GM21717 (cell line): ENCODE data around the gene AUNIP.

Experiments
- ATAC-seq: cut with Tn5 transposase; IDR thresholded peaks from one replicate; pipeline ENCODE4 v1.9.1; 2021; ENCODE audit warnings: mild to moderate bottlenecking, moderate library complexity; ENCODE audit not compliant: unreplicated experiment

Gene AUNIP

DNA sequence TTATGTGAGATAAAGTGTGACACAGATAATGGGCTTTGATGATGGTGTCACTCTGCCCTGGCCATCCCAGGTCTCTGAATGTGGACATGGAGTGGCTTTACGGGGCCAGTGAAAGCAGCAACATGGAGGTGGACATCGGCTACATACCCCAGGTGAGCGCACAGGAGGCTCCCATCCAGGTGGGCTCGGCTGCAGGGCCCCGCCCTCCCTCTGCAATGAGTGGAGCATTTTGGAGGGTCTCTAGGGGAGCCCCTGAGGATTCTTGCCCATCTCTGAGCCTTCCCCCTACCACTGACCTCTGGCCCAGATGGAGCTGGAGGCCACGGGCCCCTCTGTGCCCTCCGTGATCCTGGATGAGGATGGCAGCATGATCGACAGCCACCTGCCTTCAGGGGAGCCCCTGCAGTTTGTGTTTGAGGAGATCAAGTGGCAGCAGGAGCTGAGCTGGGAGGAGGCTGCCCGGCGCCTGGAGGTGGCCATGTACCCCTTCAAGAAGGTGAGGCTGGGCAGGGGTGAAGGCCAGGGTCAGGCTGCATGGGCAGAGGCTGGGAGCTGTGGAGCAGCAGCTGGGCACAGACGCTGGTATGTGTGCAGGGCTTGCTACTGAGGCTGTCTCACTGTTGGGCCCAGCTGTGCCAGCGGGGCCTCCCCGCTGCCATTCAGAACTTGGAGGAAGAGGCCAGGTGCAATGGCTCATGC is 47.7 kb downstream of the AUNIP start:
- ATAC-seq = no peak

DNA sequence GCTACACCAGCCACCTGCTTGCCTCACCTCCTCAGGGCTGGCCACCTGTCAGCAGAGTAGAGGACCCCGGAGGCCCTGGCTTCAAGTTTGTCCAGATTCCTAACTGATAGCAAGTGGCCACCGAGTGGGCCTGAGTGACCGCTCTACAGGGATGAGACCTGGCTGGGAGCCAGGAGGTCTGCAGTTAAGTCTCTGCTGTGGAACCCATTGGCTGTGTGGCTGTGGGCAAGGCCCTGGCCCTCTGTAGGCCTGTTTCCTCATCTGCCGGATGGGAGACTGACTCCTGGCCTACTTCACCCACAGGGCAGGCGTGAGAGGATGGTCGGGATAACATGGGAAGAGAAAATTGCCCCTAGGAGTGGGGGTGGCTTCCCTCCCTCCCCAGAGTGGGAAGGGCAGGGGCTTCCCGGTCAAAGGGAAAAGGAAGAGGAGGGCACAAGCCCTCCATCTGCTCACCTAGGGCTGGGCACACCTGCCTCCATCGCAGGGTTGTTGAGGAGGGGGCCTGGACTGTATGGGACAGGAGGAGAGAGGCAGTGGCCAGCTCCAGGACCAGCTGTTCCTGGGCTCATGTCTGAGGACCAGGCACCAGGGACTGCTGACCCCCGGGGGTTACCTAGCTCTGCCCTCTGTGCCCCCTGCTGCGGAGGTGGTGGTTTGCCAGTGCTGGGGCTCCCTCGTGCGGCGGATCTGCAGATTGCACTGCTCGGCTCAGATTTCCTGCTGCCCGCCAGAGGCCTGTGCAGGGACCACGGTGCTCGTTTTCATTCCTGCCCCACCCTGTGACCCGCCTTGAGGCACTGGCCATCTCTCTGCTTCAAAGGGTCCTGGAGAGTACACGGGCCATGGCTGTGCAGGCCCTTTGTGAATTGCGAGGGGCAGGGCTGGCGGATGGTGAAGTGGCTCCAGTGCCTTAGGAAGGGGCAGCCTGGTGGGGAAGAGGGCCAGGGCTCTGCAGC is 48.6 kb downstream of the AUNIP start:
- ATAC-seq = no peak

DNA sequence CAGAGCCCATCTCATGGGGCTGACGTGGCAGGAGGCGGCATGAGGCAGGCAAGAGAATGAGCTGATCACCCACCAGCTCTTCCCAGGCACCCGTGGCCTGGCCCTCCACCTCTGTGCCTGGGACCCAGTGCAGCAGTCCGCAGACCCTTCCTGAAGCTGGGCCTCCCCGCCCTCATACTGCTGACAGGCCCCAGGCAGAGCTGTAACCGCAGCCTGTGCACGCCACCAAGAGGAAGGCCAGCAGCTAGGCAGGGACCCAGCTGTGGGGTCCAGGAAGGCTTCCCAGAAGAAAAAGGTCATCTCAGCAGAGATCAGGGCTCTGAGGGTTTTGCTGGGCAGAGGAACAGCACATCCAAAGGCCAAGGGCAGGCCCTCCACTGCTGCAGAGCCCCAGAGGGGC is 49.3 kb downstream of the AUNIP start:
- no peak for ATAC-seq

DNA sequence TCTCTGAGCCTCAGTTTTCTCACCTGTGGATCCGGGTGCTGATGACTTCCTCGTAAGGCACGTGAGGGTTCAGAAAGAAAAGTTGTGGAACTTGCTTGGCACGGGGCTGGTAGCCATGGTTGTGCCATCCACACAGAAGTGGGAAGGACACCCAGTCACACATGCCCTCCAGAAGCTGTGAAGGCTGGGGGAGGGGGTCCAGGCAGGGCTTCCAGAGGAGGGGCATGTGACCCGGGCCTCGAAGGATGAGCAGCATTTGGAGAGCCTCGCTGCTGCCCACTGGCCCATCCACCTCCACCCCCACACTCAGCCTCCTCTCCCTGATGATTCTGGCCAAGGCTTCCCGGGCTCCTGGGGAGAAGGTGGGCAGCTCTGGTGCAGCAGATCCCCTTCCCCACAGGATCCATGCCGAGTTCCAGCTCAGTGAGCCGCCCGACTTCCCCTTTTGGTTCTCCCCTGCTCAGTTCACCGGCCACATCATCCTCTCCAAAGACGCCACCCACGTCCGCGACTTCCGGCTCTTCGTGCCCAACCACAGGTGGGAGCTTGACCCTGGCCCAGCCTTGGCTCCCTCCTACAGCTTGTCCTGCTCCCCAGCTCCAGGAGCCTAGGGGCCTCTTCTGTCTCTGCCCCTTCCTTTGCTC is 49.9 kb downstream of the AUNIP start:
- no peak for ATAC-seq

DNA sequence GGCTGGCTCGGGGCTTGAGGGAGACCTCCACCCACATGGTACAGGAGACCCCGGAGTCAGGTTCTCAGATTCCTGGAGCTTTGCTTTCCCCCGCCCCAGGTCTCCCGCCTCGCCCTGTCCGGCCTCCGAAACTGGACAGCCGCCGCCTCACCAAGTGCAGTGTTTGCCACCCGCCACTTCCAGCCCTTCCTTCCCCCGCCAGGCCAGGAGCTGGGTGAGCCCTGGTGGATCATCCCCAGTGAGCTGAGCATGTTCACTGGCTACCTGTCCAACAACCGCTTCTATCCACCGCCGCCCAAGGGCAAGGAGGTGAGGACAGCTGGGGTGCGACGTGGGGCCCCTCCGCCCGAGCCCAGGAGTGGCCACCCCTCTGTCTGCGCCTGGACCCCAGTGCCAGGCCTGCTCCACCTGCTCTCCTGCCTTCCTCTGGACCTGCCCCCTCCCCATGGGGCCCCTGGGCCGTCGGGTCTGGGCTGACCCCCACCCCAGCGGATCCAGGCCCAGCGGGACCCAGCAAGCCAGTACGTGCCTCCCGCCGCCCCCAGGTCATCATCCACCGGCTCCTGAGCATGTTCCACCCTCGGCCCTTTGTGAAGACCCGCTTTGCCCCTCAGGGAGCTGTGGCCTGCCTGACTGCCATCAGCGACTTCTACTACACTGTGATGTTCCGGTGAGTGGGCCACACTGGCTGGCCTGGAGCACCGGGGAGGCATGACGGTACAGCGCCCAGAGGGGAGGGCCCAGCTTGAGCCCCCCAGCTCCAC is 50.6 kb downstream of the AUNIP start:
- no peak for ATAC-seq

DNA sequence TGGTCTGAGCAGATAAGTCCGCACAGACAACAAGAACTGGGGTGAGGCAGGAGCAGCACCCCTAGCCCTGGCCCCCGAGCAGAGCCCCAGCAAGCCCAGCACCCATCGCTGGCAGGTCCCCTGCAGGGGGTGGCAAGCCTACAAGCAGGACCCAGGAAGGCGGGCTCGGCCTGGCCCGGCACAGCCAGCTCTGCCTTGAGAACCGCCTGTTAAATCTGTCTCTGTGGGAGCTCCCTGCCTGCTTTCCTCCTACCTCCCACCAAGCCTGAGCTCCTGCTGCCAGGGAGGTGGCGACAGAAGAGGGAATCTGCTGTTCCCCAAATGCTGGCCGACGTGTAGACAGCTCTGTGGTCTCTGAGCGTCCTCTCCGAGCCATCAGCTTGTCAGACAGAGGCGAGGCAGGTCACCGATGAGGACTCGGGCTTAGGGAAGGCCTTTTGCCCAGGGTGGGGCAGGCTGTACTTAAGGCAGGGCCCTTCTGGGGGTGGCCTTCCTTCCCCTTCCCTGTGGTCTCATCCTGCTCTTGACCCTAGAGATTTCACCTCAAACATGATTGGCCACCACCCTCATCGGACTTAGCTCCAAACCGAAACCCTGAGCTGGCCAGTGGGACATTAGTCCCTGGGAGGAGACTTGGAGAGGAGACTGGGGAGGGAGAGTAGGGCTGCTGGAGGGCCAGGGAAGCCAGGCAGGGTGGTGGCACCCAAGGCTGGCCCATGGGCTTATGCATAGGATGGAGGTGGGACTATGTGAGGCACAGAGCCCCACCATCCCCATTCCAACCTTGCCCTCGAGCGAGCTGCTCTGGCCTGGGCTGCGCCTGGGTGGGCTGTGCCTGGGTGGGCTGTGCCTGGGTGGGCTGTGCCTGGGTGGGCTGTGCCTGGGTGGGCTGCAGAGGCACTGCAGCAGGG is 51.5 kb downstream of the AUNIP start:
- ATAC-seq = no peak

DNA sequence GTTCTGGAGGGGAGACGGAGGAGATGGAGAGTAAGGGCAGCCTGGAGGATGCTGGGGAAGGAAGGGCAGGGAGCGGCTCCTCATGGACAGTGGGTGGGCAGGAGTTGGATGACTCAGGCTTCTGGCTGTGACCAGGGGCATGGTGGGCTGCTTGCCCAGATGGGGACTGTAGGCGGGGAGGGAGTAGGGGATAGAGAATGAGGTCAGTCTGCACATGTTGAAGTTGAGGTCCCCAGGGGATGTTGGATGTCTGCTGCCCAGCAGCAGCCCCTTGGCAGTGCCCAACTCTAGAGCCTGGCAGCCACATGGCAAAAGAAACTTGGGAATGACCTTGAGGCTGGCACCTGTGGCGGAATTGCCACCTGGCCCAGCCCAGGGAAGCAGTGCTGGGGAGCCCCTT is 52.8 kb downstream of the AUNIP start:
- ATAC-seq = no peak

DNA sequence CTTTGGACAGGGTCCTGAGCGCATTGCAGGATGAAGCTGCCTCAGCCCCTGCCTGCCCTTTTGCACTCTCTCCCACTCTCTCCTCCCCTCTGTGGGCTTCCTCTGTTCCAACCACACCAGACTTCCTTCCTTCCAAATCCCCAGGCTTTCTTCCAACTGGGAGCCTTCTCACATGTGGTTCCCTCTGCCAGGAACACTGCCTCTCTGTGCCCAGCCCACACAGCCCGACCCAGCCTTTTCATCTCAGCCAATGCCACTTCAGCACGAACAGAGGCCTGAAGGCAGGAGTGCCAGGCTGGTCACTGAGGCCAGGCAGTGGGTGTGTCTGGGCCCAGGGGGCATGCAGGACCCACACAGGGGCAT is 53.4 kb downstream of the AUNIP start:
- no peak for ATAC-seq

DNA sequence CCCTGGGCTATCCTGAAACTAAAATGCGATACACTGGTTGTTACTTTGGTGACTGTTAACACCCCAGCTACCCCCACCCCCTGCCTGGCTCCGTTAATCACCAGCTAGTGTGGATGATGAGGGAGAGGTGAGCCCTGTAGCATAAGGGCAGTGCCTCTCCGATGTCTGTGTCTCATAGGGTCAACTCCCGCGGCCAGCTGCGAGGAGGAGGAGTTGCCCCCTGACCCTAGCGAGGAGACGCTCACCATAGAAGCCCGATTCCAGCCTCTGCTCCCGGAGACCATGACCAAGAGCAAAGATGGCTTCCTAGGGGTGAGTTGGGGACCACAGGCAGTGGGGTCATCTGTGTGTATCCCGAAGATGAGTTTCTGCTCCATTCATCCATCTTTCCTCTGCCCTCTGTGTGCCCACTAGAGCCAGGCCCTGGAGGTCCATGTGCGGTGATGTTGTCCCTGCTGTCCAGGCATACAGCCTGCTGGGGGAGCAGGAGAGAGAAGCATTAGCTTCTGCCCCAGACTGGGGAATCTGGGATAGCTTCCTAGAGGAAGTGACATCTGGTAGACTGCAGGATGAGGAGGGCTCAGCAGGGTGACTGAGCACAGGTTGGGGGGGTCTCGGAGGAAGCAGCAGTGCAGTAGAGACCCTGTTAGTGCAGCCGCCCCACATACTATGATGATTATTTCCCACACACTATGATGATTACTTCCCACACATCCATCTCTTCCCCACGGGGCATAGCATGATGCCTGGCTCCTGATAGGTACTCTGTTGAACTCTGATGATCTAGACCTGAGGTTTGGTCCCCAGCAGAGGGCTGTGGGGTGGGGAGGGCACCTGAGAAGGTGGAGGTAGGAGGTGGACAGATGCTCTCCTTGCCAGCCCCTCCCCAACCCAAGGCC is 54.0 kb downstream of the AUNIP start:
- no peak for ATAC-seq

DNA sequence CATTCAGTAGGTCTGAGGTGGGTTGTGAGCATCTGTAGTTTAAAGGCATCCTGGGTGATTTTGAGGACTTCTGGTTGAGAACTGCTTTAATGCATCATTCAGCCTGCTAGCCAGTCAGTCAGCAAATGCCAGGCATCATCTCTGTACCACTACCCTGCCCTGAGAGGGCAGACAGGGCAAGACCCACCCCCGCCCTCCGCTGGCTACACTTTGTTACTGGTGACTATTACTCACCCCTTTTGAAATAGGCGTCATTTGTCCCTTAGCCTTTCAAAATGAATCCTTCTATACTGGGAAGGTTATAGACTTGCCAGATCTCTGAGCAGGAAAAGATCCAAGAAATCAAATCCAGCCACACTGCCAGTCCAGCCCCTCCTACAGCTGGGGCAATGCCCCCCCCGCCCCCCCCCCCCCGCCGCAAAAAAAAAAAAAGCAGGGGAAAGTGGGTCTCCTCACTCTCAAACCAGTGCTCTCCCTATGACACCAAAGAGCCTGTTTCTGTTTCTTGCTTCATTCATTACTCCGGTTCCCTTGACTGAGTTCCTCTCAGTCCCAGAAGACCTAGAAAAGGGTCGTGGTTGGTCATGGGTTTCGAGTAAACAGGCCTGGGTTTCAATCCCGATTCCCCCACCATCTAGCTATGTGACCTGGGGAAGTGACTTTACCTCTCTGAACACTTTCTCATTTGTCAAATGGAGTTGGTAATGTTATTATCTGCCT is 54.9 kb downstream of the AUNIP start:
- no peak for ATAC-seq

DNA sequence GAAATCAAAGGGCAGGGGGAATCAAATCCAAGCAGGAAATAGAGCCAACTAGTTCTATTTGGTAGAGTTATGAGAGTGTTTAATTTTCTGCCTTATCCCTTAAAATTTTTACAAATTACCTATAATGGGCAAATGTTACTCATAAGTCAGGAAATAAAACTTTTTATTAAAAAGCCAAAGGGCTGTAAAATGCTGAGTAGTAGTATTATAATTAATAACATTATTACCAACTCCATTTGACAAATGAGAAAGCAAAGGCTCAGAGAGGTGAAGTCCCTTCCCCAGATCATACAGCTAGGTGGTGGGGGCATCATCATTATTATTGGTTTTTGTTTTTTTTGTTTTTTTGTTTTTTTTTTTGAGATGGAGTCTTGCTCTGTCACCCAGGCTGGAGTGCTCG is 55.9 kb downstream of the AUNIP start:
- no peak for ATAC-seq

DNA sequence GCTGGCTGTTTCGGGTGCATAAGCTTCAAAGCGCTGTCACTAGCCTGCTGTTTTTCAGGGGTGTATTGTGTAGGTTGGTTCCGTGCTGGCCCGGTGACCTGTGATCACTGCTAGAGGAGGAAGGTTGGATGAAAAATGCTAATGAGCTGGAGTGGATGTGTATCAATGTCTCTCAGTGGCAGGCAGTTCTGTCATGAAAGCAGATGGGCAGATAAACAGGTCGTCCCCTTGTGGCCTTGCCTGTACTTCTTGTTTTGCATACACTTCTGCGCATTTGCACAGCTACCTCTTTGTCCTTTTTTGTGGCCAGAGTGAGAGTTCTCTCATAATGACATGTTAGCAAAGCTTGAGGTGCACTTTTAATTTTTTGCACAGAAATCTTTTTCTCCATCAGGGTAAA is 56.3 kb downstream of the AUNIP start:
- no peak for ATAC-seq

DNA sequence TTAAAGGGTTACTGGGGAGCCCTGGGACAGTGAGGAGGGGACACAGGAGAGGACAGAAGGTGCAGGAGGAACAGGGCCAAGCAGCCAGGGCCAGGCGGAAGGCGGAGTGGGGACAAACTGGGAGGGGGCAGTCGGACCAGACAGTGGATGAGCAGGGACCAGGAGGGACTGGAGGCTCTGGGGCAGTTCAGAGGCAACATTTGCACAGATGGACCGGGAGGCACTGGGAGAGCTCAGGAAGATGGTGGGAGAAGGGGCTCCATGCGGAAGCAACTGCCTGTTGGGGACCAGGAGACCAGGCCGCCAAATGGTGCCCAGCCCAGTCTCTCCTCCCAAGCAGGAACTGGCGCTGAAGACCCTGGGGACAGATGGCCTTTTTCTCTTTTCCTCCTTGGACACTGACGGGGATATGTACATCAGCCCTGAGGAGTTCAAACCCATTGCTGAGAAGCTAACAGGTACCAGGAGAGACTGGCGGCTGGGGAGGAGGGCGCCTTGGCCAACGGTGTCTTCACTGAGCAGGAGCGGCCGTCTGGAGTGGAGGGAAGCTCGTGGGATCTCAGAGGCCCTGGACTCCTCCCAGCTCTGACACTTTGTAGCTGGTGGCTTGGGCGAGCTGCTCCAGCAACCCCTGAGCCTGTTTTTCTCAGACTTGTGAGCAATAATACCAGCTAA is 58.4 kb downstream of the AUNIP start:
- ATAC-seq = no peak

DNA sequence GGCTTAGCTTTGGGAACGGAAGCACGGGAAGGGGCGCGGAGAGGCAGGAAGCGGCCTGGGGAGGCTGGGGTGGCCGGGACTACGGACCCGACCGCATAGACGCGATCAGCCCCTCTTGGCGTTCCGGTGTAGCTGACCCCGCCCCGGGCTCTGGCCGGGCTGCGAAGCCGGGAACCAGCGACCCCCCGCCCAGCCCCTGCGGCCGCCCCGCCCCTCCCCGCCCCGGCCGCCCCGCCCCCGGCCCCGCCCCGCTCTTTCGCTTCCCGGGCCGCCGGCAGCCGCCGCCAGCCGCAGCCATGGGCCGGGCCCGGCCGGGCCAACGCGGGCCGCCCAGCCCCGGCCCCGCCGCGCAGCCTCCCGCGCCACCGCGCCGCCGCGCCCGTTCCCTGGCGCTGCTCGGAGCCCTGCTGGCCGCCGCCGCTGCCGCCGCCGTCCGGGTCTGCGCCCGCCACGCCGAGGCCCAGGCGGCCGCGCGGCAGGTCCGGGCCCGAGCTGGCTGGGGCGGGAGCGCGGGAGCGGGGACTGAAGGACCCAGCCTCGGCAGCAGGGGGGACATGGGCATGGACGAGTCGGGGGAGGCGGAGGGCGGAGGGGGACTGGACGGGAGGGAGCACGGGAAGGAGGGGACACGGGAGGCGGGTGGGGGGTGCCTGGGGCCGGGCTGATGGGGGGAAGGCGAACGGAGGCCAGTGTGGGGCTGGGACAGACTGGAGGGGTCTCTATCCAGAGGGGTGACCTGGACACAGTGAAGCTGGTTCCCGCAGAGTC is 59.1 kb downstream of the AUNIP start, which contains the start of gene SELENON:
Gene SELENON (plus strand): TSS at position 259 of the 768 bp plus-strand sequence. CDS start 38 bp downstream, at position 297.
- no peak for ATAC-seq

DNA sequence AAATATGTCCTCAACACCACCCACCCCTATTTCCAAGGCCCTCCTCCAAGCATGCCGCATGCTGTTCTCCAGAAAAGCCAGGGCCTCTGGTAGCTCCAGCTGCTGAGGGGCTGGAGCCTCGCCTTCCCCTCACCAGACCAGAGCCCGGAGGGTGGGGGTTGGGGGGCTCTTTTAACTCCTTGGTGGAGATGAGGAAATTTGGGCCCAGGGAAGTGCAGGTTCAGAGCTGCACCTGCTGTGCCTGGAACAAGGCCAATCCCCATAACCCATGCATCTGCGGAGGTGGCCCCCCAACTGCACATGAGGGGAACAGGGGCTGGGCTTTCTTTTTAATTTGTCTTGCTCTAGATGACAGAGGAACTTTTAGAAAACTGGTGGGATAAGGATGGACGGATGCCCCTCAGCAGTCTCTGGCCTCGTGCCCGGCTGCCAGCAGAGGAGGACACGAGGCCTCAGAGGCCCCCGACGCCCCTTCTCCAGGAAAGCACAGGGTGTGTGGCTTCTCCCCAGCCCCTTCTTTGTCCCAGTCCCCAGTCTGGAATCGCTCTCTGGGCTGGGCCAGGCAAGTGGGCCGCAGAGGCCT is 59.8 kb downstream of the AUNIP start:
- no peak for ATAC-seq

DNA sequence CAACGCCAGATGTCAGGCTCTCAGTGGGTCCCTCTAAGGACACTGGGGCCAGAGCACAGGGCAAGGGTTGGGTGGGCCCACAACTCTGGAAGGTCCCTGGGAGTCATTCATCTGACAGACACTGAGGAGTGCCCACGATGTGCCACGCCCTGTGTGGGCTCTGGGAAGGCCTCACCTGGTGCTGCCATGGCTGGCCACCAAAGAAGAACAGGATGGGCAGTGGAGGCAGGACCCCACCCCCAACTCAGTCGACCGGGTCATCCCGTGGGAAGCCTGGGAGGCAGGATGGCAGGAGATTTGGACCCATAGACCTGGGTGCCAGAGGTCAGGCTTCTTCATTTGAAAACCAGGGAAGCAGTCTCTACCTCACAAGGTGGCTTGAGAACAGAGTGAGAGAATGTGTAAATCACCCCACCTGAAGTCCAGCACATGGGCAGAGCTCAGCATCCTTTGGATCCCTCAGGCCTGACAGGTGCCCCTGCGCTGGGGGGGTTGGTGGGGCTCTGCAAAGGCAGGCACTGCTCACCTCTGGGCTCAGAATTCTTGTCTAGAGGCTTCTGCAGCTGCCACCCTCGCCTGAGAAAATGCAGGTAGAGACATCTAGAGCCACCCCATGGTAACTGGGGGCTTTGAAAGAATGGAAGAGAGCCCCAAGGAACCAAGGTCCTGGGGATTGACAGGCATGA is 60.4 kb downstream of the AUNIP start:
- no peak for ATAC-seq
